ENCODE results near the gene ZNF213. TPM values are rescaled to one million over a fixed set of nuclear protein-coding genes. Genes with fewer than 3 reads are reported as not detected.
"Not testable (repeated sequence)": the region's sequence is repeated elsewhere in the genome, so short reads cannot be mapped to it uniquely, and the experiment has no call there.

The ZNF213 gene
- total RNA-seq, 1 donor from 2014 or later, result 13.4 TPM

DNA sequence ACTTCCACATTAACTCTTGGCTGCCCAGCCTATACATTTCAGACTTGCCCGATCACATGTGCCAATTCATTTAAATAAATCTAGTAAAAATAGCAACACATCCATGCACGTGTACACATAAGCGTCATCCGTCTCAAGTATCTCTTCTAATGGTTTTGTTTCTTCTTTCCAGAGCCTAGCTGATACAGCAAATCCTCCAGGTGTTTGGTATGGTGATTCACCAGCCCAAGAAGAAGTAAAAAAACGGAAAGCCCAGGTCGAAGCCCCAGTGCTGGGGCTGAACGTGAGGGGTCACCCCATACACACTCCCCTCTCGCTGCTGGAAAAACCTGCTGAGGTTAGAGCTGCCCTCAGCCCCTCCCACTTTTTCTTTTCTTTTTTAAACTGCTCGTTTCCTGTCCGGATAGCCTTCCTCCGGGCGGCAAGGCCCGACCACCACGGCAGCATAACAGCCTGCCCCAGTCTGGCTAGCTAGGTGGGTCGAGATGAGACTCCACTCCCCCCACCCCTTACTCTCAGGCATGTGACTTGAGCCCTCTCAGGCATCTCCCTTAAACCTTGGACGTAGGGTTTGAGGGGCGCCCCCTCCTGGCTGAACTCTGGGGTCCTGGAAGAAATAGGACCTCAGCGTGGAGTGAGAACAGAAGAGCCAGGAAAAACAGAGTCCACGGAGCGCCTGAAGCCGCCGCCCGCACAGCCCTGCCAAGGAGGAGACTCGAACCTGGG, 39.2 kb downstream of the ZNF213 start:
- Mint-ChIP-seq H3K9me3 (ENCODE audit: low read depth) (no peaks in the 10 kb centered on the region), H3K27ac (no peak overlapping the region), H3K36me3 (ENCODE audit: insufficient read depth) (no peaks in the 10 kb centered on the region), H3K27me3 (peaks cover 90% of the 10 kb centered on the region), H3K4me3 (ENCODE audit: low read depth) (peak overlapping the region; percentile 11), H3K4me1 (ENCODE audit: low read depth) (peaks cover 3% of the 10 kb centered on the region)
- no peak for DNase-seq (ENCODE audit: low spot score, unreplicated experiment)
- TF ChIP-seq, protein P1, sequence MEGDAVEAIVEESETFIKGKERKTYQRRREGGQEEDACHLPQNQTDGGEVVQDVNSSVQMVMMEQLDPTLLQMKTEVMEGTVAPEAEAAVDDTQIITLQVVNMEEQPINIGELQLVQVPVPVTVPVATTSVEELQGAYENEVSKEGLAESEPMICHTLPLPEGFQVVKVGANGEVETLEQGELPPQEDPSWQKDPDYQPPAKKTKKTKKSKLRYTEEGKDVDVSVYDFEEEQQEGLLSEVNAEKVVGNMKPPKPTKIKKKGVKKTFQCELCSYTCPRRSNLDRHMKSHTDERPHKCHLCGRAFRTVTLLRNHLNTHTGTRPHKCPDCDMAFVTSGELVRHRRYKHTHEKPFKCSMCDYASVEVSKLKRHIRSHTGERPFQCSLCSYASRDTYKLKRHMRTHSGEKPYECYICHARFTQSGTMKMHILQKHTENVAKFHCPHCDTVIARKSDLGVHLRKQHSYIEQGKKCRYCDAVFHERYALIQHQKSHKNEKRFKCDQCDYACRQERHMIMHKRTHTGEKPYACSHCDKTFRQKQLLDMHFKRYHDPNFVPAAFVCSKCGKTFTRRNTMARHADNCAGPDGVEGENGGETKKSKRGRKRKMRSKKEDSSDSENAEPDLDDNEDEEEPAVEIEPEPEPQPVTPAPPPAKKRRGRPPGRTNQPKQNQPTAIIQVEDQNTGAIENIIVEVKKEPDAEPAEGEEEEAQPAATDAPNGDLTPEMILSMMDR (IDR thresholded peaks at IDR 0.05; ENCODE audit: unreplicated experiment), result peak; percentile 50

DNA sequence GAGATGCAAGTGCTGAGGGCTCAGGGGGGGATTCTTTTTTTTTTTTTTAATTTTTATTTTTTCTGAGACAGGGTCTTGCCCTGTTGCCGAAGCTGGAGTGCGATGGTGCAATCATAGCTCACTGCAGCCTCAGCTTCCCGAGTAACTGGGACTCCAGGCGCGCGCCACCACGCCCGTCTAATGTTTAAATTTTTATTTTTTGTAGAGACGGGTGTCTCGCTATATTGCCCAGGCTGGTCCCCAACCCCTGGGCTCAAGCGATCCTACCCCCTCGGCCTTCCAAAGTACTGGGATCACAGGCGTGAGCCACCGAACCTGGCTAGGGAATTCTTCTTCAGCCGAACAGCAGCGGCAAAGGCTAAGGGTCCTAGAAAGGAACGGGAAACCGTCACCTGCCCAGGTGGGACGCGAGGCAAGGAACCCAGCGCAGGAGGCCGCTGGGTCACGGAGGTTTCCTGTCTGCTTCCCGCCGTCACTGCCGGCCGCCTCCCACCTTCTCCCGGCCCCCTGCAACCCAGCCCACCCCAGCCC, 39.9 kb downstream of the ZNF213 start:
- Mint-ChIP-seq H3K9me3 (ENCODE audit: low read depth) (no peaks in the 10 kb centered on the region), H3K4me1 (ENCODE audit: low read depth) (peaks cover 3% of the 10 kb centered on the region)
- no peak for DNase-seq (ENCODE audit: low spot score, unreplicated experiment)

DNA sequence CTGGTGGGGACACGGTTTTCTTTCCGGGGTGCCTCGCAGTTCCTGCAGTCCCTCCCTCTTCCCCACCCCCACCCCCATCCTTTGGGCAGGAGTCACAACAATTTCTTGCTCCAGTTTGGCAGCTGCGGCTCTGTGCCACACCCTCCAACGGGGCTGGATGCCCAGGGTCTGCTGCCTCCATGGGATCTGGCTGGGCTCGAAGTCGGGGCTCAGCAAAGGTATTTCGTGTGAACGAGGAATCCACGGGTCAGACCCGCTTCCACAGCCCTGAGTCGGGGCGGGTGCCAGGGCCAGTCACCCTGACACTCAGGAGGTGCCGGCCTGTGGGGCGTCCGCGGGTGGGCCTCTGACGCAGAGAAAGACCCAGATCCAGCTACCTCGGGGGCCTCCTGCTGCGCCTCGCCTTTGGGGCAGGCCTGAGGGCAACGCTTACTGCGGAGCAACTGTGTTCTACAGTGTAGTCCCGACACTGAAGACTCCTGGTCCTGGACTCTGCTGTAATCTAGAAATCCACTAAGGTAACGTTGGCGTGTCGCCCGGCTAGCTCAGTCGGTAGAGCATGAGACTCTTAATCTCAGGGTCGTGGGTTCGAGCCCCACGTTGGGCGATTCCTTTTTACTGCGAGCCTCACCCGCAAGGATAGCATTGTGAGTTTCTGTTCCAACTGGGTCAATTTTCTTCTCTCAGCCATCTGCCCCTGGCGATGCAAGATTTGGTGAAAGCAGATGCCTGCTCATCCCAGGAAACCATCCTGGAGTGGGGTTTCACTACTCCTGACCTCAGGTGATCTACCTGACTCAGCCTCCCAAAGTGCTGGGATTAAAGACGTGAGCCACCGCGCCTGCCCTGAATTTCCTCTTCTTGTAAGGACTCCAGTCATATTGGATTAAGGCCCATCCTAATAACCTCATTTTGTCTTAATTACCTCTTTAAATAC, 40.6 kb downstream of the ZNF213 start:
- H3K4me3 Mint-ChIP-seq (ENCODE audit: low read depth), result no peak overlapping the region
- DNase-seq (ENCODE audit: low spot score, unreplicated experiment), result no peak
- no peaks in the 10 kb centered on the region for H3K36me3 Mint-ChIP-seq (ENCODE audit: insufficient read depth)
- peaks cover 3% of the 10 kb centered on the region for H3K4me1 Mint-ChIP-seq (ENCODE audit: low read depth)
- no peaks in the 10 kb centered on the region for H3K9me3 Mint-ChIP-seq (ENCODE audit: low read depth)
- TF ChIP-seq, protein P1 (IDR thresholded peaks at IDR 0.05; ENCODE audit: unreplicated experiment), result no peak
- H3K27me3 Mint-ChIP-seq, result peaks cover 90% of the 10 kb centered on the region
- no peak overlapping the region for H3K27ac Mint-ChIP-seq

More for the DNA sequence above, 39.9 kb downstream of the ZNF213 start:
- Mint-ChIP-seq H3K27me3 (peaks cover 90% of the 10 kb centered on the region), H3K4me3 (ENCODE audit: low read depth) (no peak overlapping the region), H3K36me3 (ENCODE audit: insufficient read depth) (no peaks in the 10 kb centered on the region), H3K27ac (no peak overlapping the region)
- TF ChIP-seq, protein P1 (IDR thresholded peaks at IDR 0.05; ENCODE audit: unreplicated experiment), result no peak

DNA sequence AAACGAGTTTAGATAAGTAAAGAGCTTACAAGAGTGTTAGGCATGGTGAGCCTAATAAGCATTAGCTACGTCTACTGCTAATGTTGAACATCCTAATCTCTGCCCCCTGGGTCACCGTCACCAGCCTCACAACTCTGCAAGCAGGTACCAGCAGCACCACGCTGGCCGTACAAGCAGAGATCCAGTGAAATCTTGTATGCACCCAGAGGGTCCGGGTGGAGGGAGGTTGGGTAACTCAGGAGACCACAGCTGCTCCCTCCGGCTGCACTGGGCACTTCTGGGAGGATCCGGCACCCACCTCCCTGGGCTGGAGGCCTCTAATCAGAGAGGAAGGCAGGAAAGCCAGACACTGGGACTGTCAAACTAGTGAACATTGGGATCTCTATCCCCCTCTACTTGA, 44.8 kb downstream of the ZNF213 start:
- Mint-ChIP-seq H3K36me3 (ENCODE audit: insufficient read depth) (no peaks in the 10 kb centered on the region), H3K4me1 (ENCODE audit: low read depth) (peaks cover 4% of the 10 kb centered on the region), H3K4me3 (ENCODE audit: low read depth) (no peak overlapping the region), H3K9me3 (ENCODE audit: low read depth) (no peaks in the 10 kb centered on the region), H3K27me3 (peaks cover 97% of the 10 kb centered on the region), H3K27ac (no peak overlapping the region)
- TF ChIP-seq, protein P1 (IDR thresholded peaks at IDR 0.05; ENCODE audit: unreplicated experiment), result no peak
- DNase-seq (ENCODE audit: low spot score, unreplicated experiment), result no peak

DNA sequence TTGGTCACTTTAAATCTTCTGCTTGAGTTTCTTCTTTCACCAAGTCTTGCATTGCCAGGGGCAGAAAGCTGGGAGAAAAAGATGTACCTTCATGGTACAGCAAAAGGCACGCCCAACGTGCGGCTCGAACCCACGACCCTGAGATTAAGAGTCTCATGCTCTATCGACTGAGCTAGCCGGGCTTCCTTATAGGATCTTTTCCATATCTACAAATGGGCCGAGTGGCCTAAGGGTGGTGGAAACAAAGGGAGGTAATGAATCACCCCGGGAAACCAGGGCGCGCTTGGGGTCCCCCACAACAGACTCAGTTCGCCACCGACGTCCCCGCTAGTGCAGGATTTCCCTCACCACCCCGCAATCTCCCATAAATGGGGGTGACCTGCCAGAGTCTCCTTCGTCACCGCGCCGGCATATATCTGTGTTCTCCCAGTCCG, 45.6 kb downstream of the ZNF213 start:
- peaks cover 4% of the 10 kb centered on the region for H3K4me1 Mint-ChIP-seq (ENCODE audit: low read depth)
- no peak for DNase-seq (ENCODE audit: low spot score, unreplicated experiment)
- TF ChIP-seq, protein P1 (IDR thresholded peaks at IDR 0.05; ENCODE audit: unreplicated experiment), result no peak
- H3K36me3 Mint-ChIP-seq (ENCODE audit: insufficient read depth), result no peaks in the 10 kb centered on the region
- H3K27ac Mint-ChIP-seq, result no peak overlapping the region
- H3K9me3 Mint-ChIP-seq (ENCODE audit: low read depth), result no peaks in the 10 kb centered on the region
- H3K27me3 Mint-ChIP-seq, result peaks cover 92% of the 10 kb centered on the region
- H3K4me3 Mint-ChIP-seq (ENCODE audit: low read depth), result no peak overlapping the region

DNA sequence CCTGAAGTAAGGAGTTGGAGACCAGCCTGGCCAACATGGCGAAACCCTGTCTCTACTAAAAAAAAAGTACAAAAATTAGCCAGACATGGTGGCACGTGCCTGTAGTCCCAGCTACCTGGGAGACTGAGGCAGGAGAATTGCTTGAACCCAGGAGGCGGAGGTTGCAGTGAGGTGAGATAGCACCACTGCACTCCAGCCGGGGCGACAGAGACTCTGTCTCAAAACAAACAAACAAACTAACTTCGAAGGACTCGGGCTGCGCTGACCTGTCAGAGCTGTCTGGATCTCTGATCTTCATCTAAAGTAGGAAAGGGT, 47.4 kb downstream of the ZNF213 start:
- H3K4me1 Mint-ChIP-seq (ENCODE audit: low read depth); H3K9me3 Mint-ChIP-seq (ENCODE audit: low read depth); H3K36me3 Mint-ChIP-seq (ENCODE audit: insufficient read depth); DNase-seq (ENCODE audit: low spot score, unreplicated experiment): not testable (repeated sequence)
- Mint-ChIP-seq H3K27me3 (peaks cover 92% of the 10 kb centered on the region), H3K27ac (peak overlapping the region; percentile 95), H3K4me3 (ENCODE audit: low read depth) (peak overlapping the region; percentile 63)

Data from progenitor cell of endocrine pancreas (in vitro differentiated cells).